Measurements from ENCODE around the gene GPC3. TPM values are rescaled to one million over a fixed set of nuclear protein-coding genes. Genes with fewer than 3 reads are reported as not detected.

GPC3 gene
- total RNA-seq, 2 donors from 2014 or later = 2.7 to 5.2 TPM

- no peak overlapping the region for H3K4me3 ChIP-seq
- H3K27me3 ChIP-seq (replicated peaks; ENCODE audit: insufficient read depth) = no peaks in the 10 kb centered on the region
- H3K4me1 ChIP-seq (replicated peaks) = no peaks in the 10 kb centered on the region
- 98% methylated on average over 2 of the region's 2 CpGs for WGBS
- no peak for DNase-seq (ENCODE audit: low spot score)
- no peaks in the 10 kb centered on the region for H3K9me3 ChIP-seq
- no peak overlapping the region for H3K27ac ChIP-seq
- intact Hi-C loops (cut with DNase I) = no loop called here
- no peaks in the 10 kb centered on the region for H3K36me3 ChIP-seq
- no peak for TF ChIP-seq POLR2AphosphoS5 (IDR thresholded peaks at IDR 0.05)
- TF ChIP-seq CTCF (IDR thresholded peaks at IDR 0.05) = no peak
- no peak for TF ChIP-seq POLR2A (IDR thresholded peaks at IDR 0.05)
Observed at GRCh38 chrX:133916984-133917722, 68.2 kb downstream of the GPC3 start.

GRCh38 chrX:133913658-133914388 is 71.6 kb downstream of the GPC3 start:
- intact Hi-C loops (cut with DNase I) = no loop called here
- no peaks in the 10 kb centered on the region for H3K9me3 ChIP-seq
- H3K4me1 ChIP-seq (replicated peaks) = no peaks in the 10 kb centered on the region
- no peak overlapping the region for H3K4me3 ChIP-seq
- no peak for DNase-seq (ENCODE audit: low spot score)
- H3K27me3 ChIP-seq (replicated peaks; ENCODE audit: insufficient read depth) = no peaks in the 10 kb centered on the region
- H3K27ac ChIP-seq = no peak overlapping the region
- 93% methylated on average over 2 of the region's 2 CpGs for WGBS
- H3K36me3 ChIP-seq = no peaks in the 10 kb centered on the region
- TF ChIP-seq POLR2A (IDR thresholded peaks at IDR 0.05) = no peak
- no peak for TF ChIP-seq POLR2AphosphoS5 (IDR thresholded peaks at IDR 0.05)
- no peak for TF ChIP-seq CTCF (IDR thresholded peaks at IDR 0.05)

- no peaks in the 10 kb centered on the region for H3K27me3 ChIP-seq (replicated peaks; ENCODE audit: insufficient read depth)
- no peak for DNase-seq (ENCODE audit: low spot score)
- H3K4me1 ChIP-seq (replicated peaks) = no peaks in the 10 kb centered on the region
- intact Hi-C loops (cut with DNase I) = no loop called here
- 100% methylated on average over 1 of the region's 1 CpG for WGBS
- H3K27ac ChIP-seq = no peak overlapping the region
- no peaks in the 10 kb centered on the region for H3K9me3 ChIP-seq
- H3K4me3 ChIP-seq = no peak overlapping the region
- TF ChIP-seq POLR2AphosphoS5 (IDR thresholded peaks at IDR 0.05) = no peak
- TF ChIP-seq CTCF (IDR thresholded peaks at IDR 0.05) = no peak
- no peak for TF ChIP-seq POLR2A (IDR thresholded peaks at IDR 0.05)
- H3K36me3 ChIP-seq = no peaks in the 10 kb centered on the region
Observed at GRCh38 chrX:133913009-133913408, 72.4 kb downstream of the GPC3 start.

- Histone ChIP-seq H3K4me1 (replicated peaks) (no peaks in the 10 kb centered on the region), H3K27ac (no peak overlapping the region), H3K4me3 (no peak overlapping the region), H3K27me3 (replicated peaks; ENCODE audit: insufficient read depth) (no peaks in the 10 kb centered on the region), H3K9me3 (no peaks in the 10 kb centered on the region), H3K36me3 (no peaks in the 10 kb centered on the region)
- DNase-seq (ENCODE audit: low spot score) = no peak
- TF ChIP-seq CTCF (IDR thresholded peaks at IDR 0.05) (no peak), POLR2AphosphoS5 (IDR thresholded peaks at IDR 0.05) (no peak), POLR2A (IDR thresholded peaks at IDR 0.05) (no peak)
- WGBS = 94% methylated on average over 4 of the region's 4 CpGs
- intact Hi-C loops (cut with DNase I) = no loop called here
Observed at GRCh38 chrX:133911825-133912495, 73.4 kb downstream of the GPC3 start.
